H1 (cell line): Measurements from ENCODE around the gene SIPA1L3. TPM values are rescaled to one million over a fixed set of nuclear protein-coding genes. Genes with fewer than 3 reads are reported as not detected.
A peak's percentile ranks its signal among the peaks of the same experiment; 100 is the strongest.

Source experiments
- CTCF ChIA-PET: fragments of 300-600 bp; sonication (Branson Sonifier 250); formaldehyde crosslinking; loops from one replicate; lab custom pipeline; 2021; ENCODE audit not compliant: partially characterized antibody; lab: Charles Lee
- POLR2A ChIA-PET: fragments of 300-600 bp; sonication (Branson Sonifier 250); formaldehyde crosslinking; loops from one replicate; lab custom pipeline; 2021; ENCODE audit warnings: inconsistent platforms; ENCODE audit not compliant: partially characterized antibody; lab: Charles Lee
- DNase-seq, 2 experiments: peaks; one replicate each; pipeline versions ENCODE4 v3.0.0 to v3.0.0-alpha.2; 2010 to 2022; ENCODE audit warnings: low spot score in 2 of 2, low read depth in 1 of 2, mixed read lengths in 1 of 2
- FAIRE-seq: peaks from 2 replicates; lab custom pipeline; 2011; peaks lifted over from hg19 to GRCh38; lab: Jason Lieb, UNC
- H2AFZ ChIP-seq: 2 replicates; pipeline ENCODE4 v1.8.1; 2012; ENCODE audit warnings: low read length, inconsistent platforms
- H2AK5ac ChIP-seq: 2 replicates; pipeline ENCODE4 v1.6.1; 2013; ENCODE audit warnings: low read depth, low read length
- H2BK120ac ChIP-seq: replicated peaks from 2 replicates; pipeline ENCODE3; 2013; ENCODE audit warnings: low read depth, low read length, inconsistent platforms
- H2BK12ac ChIP-seq: 2 replicates; pipeline ENCODE4 v1.6.1; 2013; ENCODE audit warnings: low read depth, low read length
- H2BK15ac ChIP-seq: 2 replicates; pipeline ENCODE4 v1.6.1; 2013; ENCODE audit warnings: low read length
- H2BK20ac ChIP-seq: 2 replicates; pipeline ENCODE4 v1.6.1; 2013; ENCODE audit warnings: low read length
- H2BK5ac ChIP-seq: 2 replicates; pipeline ENCODE4 v1.6.1; 2013; ENCODE audit warnings: low read depth, low read length
- H3K14ac ChIP-seq: 2 replicates; pipeline ENCODE4 v1.6.1; 2013; ENCODE audit warnings: inconsistent platforms; ENCODE audit not compliant: insufficient read length
- H3K18ac ChIP-seq: 2 replicates; pipeline ENCODE4 v1.6.1; 2013; ENCODE audit warnings: low read length; ENCODE audit errors: extremely low read depth
- H3K23ac ChIP-seq: 2 replicates; pipeline ENCODE4 v1.6.1; 2013; ENCODE audit warnings: inconsistent platforms; ENCODE audit not compliant: insufficient read length
- H3K23me2 ChIP-seq: 2 replicates; pipeline ENCODE4 v1.6.1; 2013; ENCODE audit warnings: low read depth, low read length
- H3K27ac ChIP-seq: 2 replicates; pipeline ENCODE4 v1.6.1; 2011; ENCODE audit warnings: low read depth, low read length, inconsistent platforms
- H3K27me3 ChIP-seq, 4 experiments: replicated peaks in 1 of 4; 1 replicate in 1 of 4; 2 replicates in 3 of 4; pipeline versions ENCODE4 v1.6.1 to v1.8.1; 2011 to 2013; ENCODE audit warnings: low read length in 3 of 4, mild to moderate bottlenecking in 3 of 4, inconsistent platforms in 2 of 4, mixed read lengths in 2 of 4, moderate library complexity in 1 of 4; ENCODE audit not compliant: control insufficient read depth in 3 of 4, insufficient read depth in 3 of 4; ENCODE audit errors: extremely low read depth in 1 of 4
- H3K36me3 ChIP-seq, 4 experiments: 2 replicates each; pipeline versions ENCODE4 v1.6.1 to v1.8.1; 2011 to 2013; ENCODE audit warnings: mild to moderate bottlenecking in 4 of 4, low read length in 3 of 4, moderate library complexity in 2 of 4, control low read depth in 1 of 4, inconsistent platforms in 1 of 4; ENCODE audit not compliant: insufficient read depth in 4 of 4, control insufficient read depth in 2 of 4
- H3K4ac ChIP-seq: replicated peaks from 2 replicates; pipeline ENCODE3; 2013; ENCODE audit warnings: low read length, low read depth, mixed read lengths, inconsistent platforms; ENCODE audit not compliant: insufficient read length
- H3K4me1 ChIP-seq, 4 experiments: replicated peaks in 1 of 4; 1 replicate in 1 of 4; 2 replicates in 3 of 4; pipeline versions ENCODE4 v1.6.1 to v1.8.1; 2011 to 2013; ENCODE audit warnings: low read length in 3 of 4, inconsistent platforms in 2 of 4, mixed read lengths in 1 of 4; ENCODE audit not compliant: insufficient read depth in 4 of 4, control insufficient read depth in 3 of 4
- H3K4me2 ChIP-seq, 2 experiments: 2 replicates each; pipeline versions ENCODE4 v1.6.1 to v1.8.1; 2011 to 2013; ENCODE audit warnings: low read depth in 2 of 2, low read length in 2 of 2, control low read depth in 1 of 2, inconsistent platforms in 1 of 2, mild to moderate bottlenecking in 1 of 2; ENCODE audit not compliant: insufficient read depth in 1 of 2
- H3K4me3 ChIP-seq, 4 experiments: fragments of 200-600, 300-600 bp in 1 of 4; sonication (generic), shearing (Covaris generic), sonication (Bioruptor Twin) in 1 of 4; 2 replicates each; pipeline versions ENCODE4 v1.5.1 to v1.8.1; 2011 to 2016; ENCODE audit warnings: low read length in 4 of 4, low read depth in 3 of 4, control low read depth in 2 of 4, inconsistent platforms in 2 of 4, mild to moderate bottlenecking in 2 of 4, mixed read lengths in 1 of 4, moderate library complexity in 1 of 4; ENCODE audit not compliant: insufficient read depth in 2 of 4; ENCODE audit errors: extremely low read depth in 1 of 4
- H3K56ac ChIP-seq: replicated peaks from 2 replicates; pipeline ENCODE3; 2013; ENCODE audit warnings: low read depth, mild to moderate bottlenecking, mixed read lengths, low read length, inconsistent platforms; ENCODE audit not compliant: insufficient read length
- H3K79me1 ChIP-seq: 2 replicates; pipeline ENCODE4 v1.6.1; 2013; ENCODE audit warnings: low read depth, low read length, control low read depth
- H3K79me2 ChIP-seq, 2 experiments: 2 replicates each; pipeline versions ENCODE4 v1.6.1 to v1.8.1; 2012 to 2013; ENCODE audit warnings: low read length in 2 of 2, mild to moderate bottlenecking in 2 of 2, inconsistent platforms in 1 of 2; ENCODE audit not compliant: insufficient read depth in 2 of 2, control insufficient read depth in 1 of 2
- H3K9ac ChIP-seq, 4 experiments: replicated peaks in 1 of 4; 1 replicate in 1 of 4; 2 replicates in 3 of 4; pipeline versions ENCODE4 v1.6.1 to v1.8.1; 2011 to 2013; ENCODE audit warnings: low read depth in 3 of 4, low read length in 3 of 4, control low read depth in 2 of 4, mild to moderate bottlenecking in 2 of 4, moderate library complexity in 2 of 4, inconsistent platforms in 1 of 4; ENCODE audit errors: extremely low read depth in 1 of 4
- H3K9me3 ChIP-seq, 2 experiments: 2 replicates each; pipeline versions ENCODE4 v1.6.1 to v1.8.1; 2012 to 2013; ENCODE audit warnings: mild to moderate bottlenecking in 2 of 2, moderate library complexity in 2 of 2, control low read depth in 1 of 2, inconsistent platforms in 1 of 2, low read depth in 1 of 2, low read length in 1 of 2, mixed read lengths in 1 of 2; ENCODE audit not compliant: insufficient read depth in 2 of 2
- H4K20me1 ChIP-seq, 2 experiments: replicated peaks in 1 of 2; 2 replicates each; pipeline versions ENCODE3 to v1.8.1; 2011 to 2013; ENCODE audit warnings: inconsistent platforms in 2 of 2, low read length in 2 of 2, mild to moderate bottlenecking in 1 of 2; ENCODE audit not compliant: insufficient read depth in 2 of 2, control insufficient read depth in 1 of 2
- H4K5ac ChIP-seq: 2 replicates; pipeline ENCODE4 v1.6.1; 2013; ENCODE audit warnings: low read length, low read depth, mixed read lengths, inconsistent platforms; ENCODE audit not compliant: insufficient read length
- H4K8ac ChIP-seq: 2 replicates; pipeline ENCODE4 v1.8.0; 2013; ENCODE audit warnings: mild to moderate bottlenecking, moderate library complexity, low read length, inconsistent platforms; ENCODE audit not compliant: insufficient read depth; ENCODE audit errors: extremely low read depth
- H4K91ac ChIP-seq: replicated peaks from 2 replicates; pipeline ENCODE3; 2013; ENCODE audit warnings: low read length, mixed read lengths, inconsistent platforms; ENCODE audit not compliant: insufficient read length
- ASH2L ChIP-seq: fragments of 200-600, 300-600 bp; sonication (generic); IDR thresholded peaks from one replicate; pipeline ENCODE4 v1.7.1; 2017; ENCODE audit warnings: low read length
- BRCA1 ChIP-seq: IDR thresholded peaks from 2 replicates; pipeline ENCODE4 v1.6.1; 2012; ENCODE audit warnings: low read depth, low read length, improper control_type of control experiment
- GTF2F1 ChIP-seq: IDR thresholded peaks from 2 replicates; pipeline ENCODE4 v1.6.1; 2012; ENCODE audit warnings: low read depth, low read length, improper control_type of control experiment, borderline replicate concordance
- MAFK ChIP-seq: IDR thresholded peaks from 2 replicates; pipeline ENCODE4 v1.6.1; 2012; ENCODE audit warnings: low read depth, mild to moderate bottlenecking, improper control_type of control experiment, low read length
- RAD21 ChIP-seq, 2 experiments: IDR thresholded peaks in 1 of 2; conservative IDR thresholded peaks in 1 of 2; 2 replicates each; pipeline ENCODE4 v1.6.1; 2011; ENCODE audit warnings: low read depth in 2 of 2, low read length in 2 of 2, improper control_type of control experiment in 1 of 2, inconsistent platforms in 1 of 2, mild to moderate bottlenecking in 1 of 2, moderate library complexity in 1 of 2
- RFX5 ChIP-seq: IDR thresholded peaks from 2 replicates; pipeline ENCODE4 v1.6.1; 2011; ENCODE audit warnings: low read depth, low read length, improper control_type of control experiment, borderline replicate concordance
- RXRA ChIP-seq: IDR thresholded peaks from 2 replicates; pipeline ENCODE4 v1.6.1; 2011; ENCODE audit warnings: low read depth, mild to moderate bottlenecking, low read length, moderate library complexity; ENCODE audit not compliant: insufficient read depth
- SIN3A ChIP-seq, 2 experiments: IDR thresholded peaks in 1 of 2; conservative IDR thresholded peaks in 1 of 2; 2 replicates each; pipeline ENCODE4 v1.6.1; 2011 to 2012; ENCODE audit warnings: low read length in 2 of 2, improper control_type of control experiment in 1 of 2, low read depth in 1 of 2, mild to moderate bottlenecking in 1 of 2
- SIRT6 ChIP-seq: IDR thresholded peaks from one replicate; pipeline ENCODE4 v1.7.1; 2012; ENCODE audit warnings: low read length, inconsistent platforms
- SIX5 ChIP-seq: IDR thresholded peaks from 2 replicates; pipeline ENCODE4 v1.6.1; 2011; ENCODE audit warnings: mild to moderate bottlenecking, low read depth, low read length
- WGBS, 2 experiments: shearing (Covaris generic) in 1 of 2; methylation state at CpG; one replicate each; pipeline versions ENCODE4 v1.1.6 to v1.1.7; 2013 to 2015; ENCODE audit warnings: low lambda C conversion rate in 2 of 2, mixed read lengths in 2 of 2, inconsistent platforms in 1 of 2, low coverage in 1 of 2, missing lambda C conversion rate in 1 of 2; ENCODE audit not compliant: insufficient replicate concordance in 2 of 2, insufficient coverage in 1 of 2, insufficient read length in 1 of 2; ENCODE audit errors: extremely low coverage in 1 of 2, missing lambda C conversion rate in 1 of 2; 5-methylcytosine and 5-hydroxymethylcytosine counted together
- polyA plus RNA-seq, 7 experiments: library from polyadenylated mRNA; depleted of rRNA in 3 of 7; stranded (reverse) in 5 of 7; unstranded in 2 of 7; fragments of >200 nt in 5 of 7; fragments of 200-250 nt in 2 of 7; gene quantifications; 1 replicate in 5 of 7; 2 replicates in 1 of 7; 4 replicates in 1 of 7; pipeline versions ENCODE4 v1.2.1 to v1.2.3, GENCODE V29; 2011 to 2013; ENCODE audit warnings: missing spikeins in 2 of 7, mixed read lengths in 2 of 7
- total RNA-seq: library from RNA; stranded (reverse); fragmentation: NEBNext Ultra II Directional; extraction: Animal tissue kit (Norgen Biotek cat#: 25700); gene quantifications from 2 replicates; pipeline ENCODE4 v1.2.1, GENCODE V29; 2021
- TF ChIP-seq, protein P1 (sequence below): IDR thresholded peaks from 2 replicates; pipeline ENCODE4 v1.6.1; 2012; ENCODE audit warnings: inconsistent platforms

Gene SIPA1L3
- total and polyA plus RNA-seq, 2 of the 8 experiments (the other 6 are each of a cell fraction or from before 2014, with no cell fraction given): 15.0 to 54.9 TPM

DNA sequence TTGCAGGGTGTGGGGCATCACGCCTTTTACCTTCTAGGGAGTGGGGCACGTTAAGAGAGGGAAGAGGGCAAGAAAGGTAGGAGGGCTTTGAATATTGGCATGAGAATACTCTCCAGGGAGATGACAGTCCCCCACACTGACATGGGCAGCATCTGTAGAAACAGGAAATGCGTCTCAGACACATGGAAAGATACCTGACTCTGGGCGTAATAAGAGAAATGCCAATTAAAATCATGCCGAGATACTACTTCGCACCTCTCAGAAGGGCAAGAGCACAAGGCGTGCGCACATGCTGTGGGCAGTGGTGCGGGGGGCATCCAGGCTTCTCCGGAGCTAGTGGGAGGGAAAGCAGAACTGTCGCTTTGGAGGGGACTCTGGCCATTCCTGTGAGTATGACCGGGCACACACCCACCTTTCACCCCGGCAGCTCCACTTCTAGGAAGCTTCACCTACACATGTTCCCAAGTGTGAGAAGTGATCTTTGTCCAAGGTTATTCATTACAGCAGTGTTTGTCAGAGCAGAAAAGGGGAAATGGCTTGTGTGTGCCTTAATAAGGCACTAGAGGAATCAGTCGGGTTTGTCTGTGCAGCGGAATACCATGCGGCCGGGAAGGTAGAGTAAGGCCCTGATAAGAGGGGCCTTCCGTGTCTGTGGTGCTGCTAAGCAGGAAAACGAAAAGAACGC, 99.5 kb downstream of the SIPA1L3 start:
- ChIA-PET CTCF (no interaction called here), POLR2A (interaction anchor here (0.6 to 4.7 kb wide), 4 partner anchors 18 to 104 kb away, joined by 3 to 66 read pairs (median 27); partner anchors contain the start of genes SIPA1L3 and WDR87)
- Histone ChIP-seq H3K9ac (no peak overlapping the region; a peak in 1 of 7 replicates), H4K91ac (no peak overlapping the region), H2AK5ac (0 out of 2 replicates have a peak overlapping the region, but pooled peaks have one; percentile 5), H3K36me3 (no peaks in the 10 kb centered on the region), H2BK15ac (peak overlapping the region; percentile 81; the same call in 1 of the 2 replicates), H3K4me1 (peaks cover 13 to 27% (median 22%) of the 10 kb centered on the region in 4 experiments), H2BK12ac (0 out of 2 replicates have a peak overlapping the region, but pooled peaks have one; percentile 64), H3K27me3 (no peaks in the 10 kb centered on the region), H4K8ac (no peak overlapping the region), H3K9me3 (no peaks in the 10 kb centered on the region), H3K23ac (no peak overlapping the region), H3K4me2 (no peak overlapping the region; a peak in 1 of 4 replicates), H3K23me2 (no peaks in the 10 kb centered on the region; the same call in 1 of the 2 replicates), H3K79me1 (peaks cover 5% of the 10 kb centered on the region), H2BK120ac (no peak overlapping the region), H4K5ac (no peak overlapping the region), H3K79me2 (peaks cover 0 to 18% of the 10 kb centered on the region in 2 experiments; a peak in 2 of 4 replicates), H3K18ac (no peak overlapping the region), H4K20me1 (no peaks in the 10 kb centered on the region), H2BK20ac (no peak overlapping the region), H3K56ac (no peak overlapping the region), H3K4ac (no peak overlapping the region), H2AFZ (no peak overlapping the region), H2BK5ac (peak overlapping the region; percentile 62; the same call in 1 of the 2 replicates), H3K4me3 (no peak overlapping the region), H3K27ac (no peak overlapping the region), H3K14ac (no peak overlapping the region)
- no peak for FAIRE-seq
- DNase-seq: no peak
- 87% methylated on average over 20 of the region's 20 CpGs; no CpG with 5 or more reads in 1 of the 2 experiments for WGBS, 2 experiments
- TF ChIP-seq MAFK: no peak
- no peak for TF ChIP-seq GTF2F1
- no peak for TF ChIP-seq SIX5
- no peak for TF ChIP-seq RXRA
- TF ChIP-seq SIN3A (conservative IDR thresholded peaks at IDR 0.05 in 1 of 2, IDR thresholded peaks at IDR 0.05 in 1 of 2; ENCODE audit: low read depth in 1 of 2, low read length in 2 of 2): no peak
- TF ChIP-seq RFX5: no peak
- no peak for TF ChIP-seq SIRT6
- TF ChIP-seq, protein P1, sequence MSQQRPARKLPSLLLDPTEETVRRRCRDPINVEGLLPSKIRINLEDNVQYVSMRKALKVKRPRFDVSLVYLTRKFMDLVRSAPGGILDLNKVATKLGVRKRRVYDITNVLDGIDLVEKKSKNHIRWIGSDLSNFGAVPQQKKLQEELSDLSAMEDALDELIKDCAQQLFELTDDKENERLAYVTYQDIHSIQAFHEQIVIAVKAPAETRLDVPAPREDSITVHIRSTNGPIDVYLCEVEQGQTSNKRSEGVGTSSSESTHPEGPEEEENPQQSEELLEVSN: no peak
- no peak for TF ChIP-seq RAD21 (IDR thresholded peaks at IDR 0.05 in 1 of 2, conservative IDR thresholded peaks at IDR 0.05 in 1 of 2; ENCODE audit: low read depth in 2 of 2, low read length in 2 of 2)
- no peak for TF ChIP-seq ASH2L
- no peak for TF ChIP-seq BRCA1
